CD4-positive, alpha-beta memory T cell (primary cell): ENCODE results near the gene GRM5. TPM values are rescaled to one million over a fixed set of nuclear protein-coding genes. Genes with fewer than 3 reads are reported as not detected.

Experiments used
- CTCF ChIA-PET: fragments of 350-600 bp; sonication (Branson Sonifier 250); formaldehyde crosslinking; loops from one replicate; lab custom pipeline; 2021; ENCODE audit warnings: inconsistent platforms; ENCODE audit not compliant: partially characterized antibody; lab: Charles Lee
- POLR2A ChIA-PET: fragments of 350-600 bp; sonication (Branson Sonifier 250); formaldehyde crosslinking; loops from one replicate; lab custom pipeline; 2021; ENCODE audit not compliant: partially characterized antibody; lab: Charles Lee
- DNase-seq, 5 donors: peaks; one replicate each; pipeline versions ENCODE4 v3.0.0 to v3.0.0-alpha.2; 2020 to 2022; ENCODE audit warnings: mixed read lengths in 1 of 5
- H3K27ac ChIP-seq: one replicate; pipeline ENCODE4 v1.7.0; 2013; ENCODE audit warnings: low read depth, low read length
- H3K27me3 ChIP-seq: 2 replicates; pipeline ENCODE4 v1.7.0; 2013; ENCODE audit warnings: mild to moderate bottlenecking, low read length, moderate library complexity; ENCODE audit not compliant: insufficient read depth
- H3K36me3 ChIP-seq: 2 replicates; pipeline ENCODE4 v1.7.0; 2013; ENCODE audit warnings: mild to moderate bottlenecking, low read length, moderate library complexity; ENCODE audit not compliant: insufficient read depth
- H3K4me1 ChIP-seq: 2 replicates; pipeline ENCODE4 v1.7.0; 2013; ENCODE audit warnings: mild to moderate bottlenecking, low read length, moderate library complexity; ENCODE audit not compliant: insufficient read depth
- H3K4me3 ChIP-seq, 2 donors: one replicate each; pipeline ENCODE4 v1.7.0; 2013; ENCODE audit warnings: low read length in 2 of 2, mild to moderate bottlenecking in 1 of 2
- H3K9me3 ChIP-seq, 2 donors: one replicate each; pipeline ENCODE4 v1.7.0; 2013; ENCODE audit warnings: low read length in 2 of 2, control low read depth in 1 of 2; ENCODE audit not compliant: control insufficient read depth in 1 of 2
- H3K27ac Mint-ChIP-seq, 7 donors: one replicate each; pipeline ENCODE4 v1.8.0; 2020 to 2021; ENCODE audit warnings: mixed read lengths in 7 of 7, mild to moderate bottlenecking in 6 of 7, inconsistent platforms in 3 of 7, moderate library complexity in 3 of 7
- H3K27me3 Mint-ChIP-seq, 2 donors: one replicate each; pipeline ENCODE4 v1.8.0; 2020 to 2021; ENCODE audit warnings: mixed read lengths in 2 of 2
- H3K36me3 Mint-ChIP-seq, 2 donors: one replicate each; pipeline ENCODE4 v1.8.0; 2020 to 2021; ENCODE audit warnings: mixed read lengths in 2 of 2, inconsistent platforms in 1 of 2, mild to moderate bottlenecking in 1 of 2
- H3K4me1 Mint-ChIP-seq, 4 donors: one replicate each; pipeline ENCODE4 v1.8.0; 2020 to 2021; ENCODE audit warnings: mixed read lengths in 4 of 4, mild to moderate bottlenecking in 1 of 4
- H3K4me3 Mint-ChIP-seq, 8 donors: one replicate each; pipeline ENCODE4 v1.8.0; 2020 to 2021; ENCODE audit warnings: mixed read lengths in 8 of 8, mild to moderate bottlenecking in 7 of 8, moderate library complexity in 6 of 8, inconsistent platforms in 3 of 8
- H3K9me3 Mint-ChIP-seq, 8 donors: one replicate each; pipeline ENCODE4 v1.8.0; 2020 to 2021; ENCODE audit warnings: mixed read lengths in 8 of 8, mild to moderate bottlenecking in 5 of 8, inconsistent platforms in 3 of 8, moderate library complexity in 1 of 8
- intact Hi-C: fragments of 100-400 bp; cut with micrococcal nuclease; formaldehyde crosslinking; loops from one replicate; pipeline ENCODE4 v1.15.1; 2023
- polyA plus RNA-seq, 2 donors: library from polyadenylated mRNA; unstranded; fragments of 300-500 nt; fragmentation: Illumina TruSeq; gene quantifications; one replicate each; pipeline ENCODE4 v1.2.3, GENCODE V29; 2021
- total RNA-seq, 2 experiments: library from RNA; stranded (reverse); gene quantifications; one replicate each; pipeline ENCODE4 v1.2.3, GENCODE V29; 2021

GRM5 gene
- total and polyA plus RNA-seq, 4 experiments from 2014 or later = not detected

GRCh38 chr11:88523386-88524071 lies 542.3 kb downstream of the GRM5 start:
- Mint-ChIP-seq H3K27me3 (peaks cover 6 to 9% of the 10 kb centered on the region in 2 donors), H3K4me1 (no peaks in the 10 kb centered on the region), H3K27ac (no peak overlapping the region), H3K4me3 (no peak overlapping the region), H3K36me3 (no peaks in the 10 kb centered on the region), H3K9me3 (peaks cover 0 to 3% (median 0%) of the 10 kb centered on the region in 8 donors)
- Histone ChIP-seq H3K4me3 (no peak overlapping the region), H3K36me3 (no peaks in the 10 kb centered on the region), H3K4me1 (no peaks in the 10 kb centered on the region), H3K27ac (no peak overlapping the region), H3K9me3 (no peaks in the 10 kb centered on the region), H3K27me3 (no peaks in the 10 kb centered on the region)
- DNase-seq = no peak
- intact Hi-C loops = no loop called here
- CTCF ChIA-PET = no interaction called here
- POLR2A ChIA-PET = no interaction called here

DNA sequence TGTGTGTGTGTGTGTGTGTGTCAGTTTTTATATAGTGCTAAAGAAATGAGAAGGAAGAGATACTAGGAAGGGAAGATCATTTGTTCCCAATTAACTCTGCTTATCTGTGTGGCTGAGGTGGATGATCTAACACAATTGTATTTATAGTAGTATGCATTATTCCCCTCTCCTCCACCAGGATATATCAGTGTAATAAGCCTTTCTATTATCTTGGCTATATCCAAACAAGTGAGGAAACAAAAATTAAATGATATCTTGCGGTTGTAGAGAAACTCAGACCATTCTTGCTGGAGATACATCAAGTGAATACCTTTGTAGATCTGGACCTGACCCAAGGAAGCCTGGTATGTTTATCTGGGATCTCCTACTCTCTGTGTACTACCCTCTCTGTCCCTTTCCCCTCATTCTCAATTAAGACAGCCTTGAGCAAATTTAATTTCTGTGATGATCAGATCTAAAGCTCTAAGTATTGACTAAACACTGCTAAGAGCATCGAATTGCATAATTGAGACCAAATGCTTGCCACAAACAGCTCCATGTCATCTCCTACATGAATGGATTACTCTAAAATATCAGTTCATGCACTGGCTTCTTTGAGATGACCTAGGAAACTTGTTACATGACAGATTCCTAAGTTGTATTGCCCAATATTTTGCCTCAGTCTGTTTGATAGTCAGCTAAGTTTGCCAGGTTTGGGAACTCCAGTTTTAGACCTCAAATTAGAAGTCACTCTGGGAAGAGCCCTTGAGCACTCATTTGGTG lies 543.0 kb downstream of the GRM5 start:
- Mint-ChIP-seq H3K9me3 (peaks cover 0 to 3% (median 0%) of the 10 kb centered on the region in 8 donors), H3K27me3 (peaks cover 6 to 9% of the 10 kb centered on the region in 2 donors), H3K4me3 (no peak overlapping the region), H3K36me3 (no peaks in the 10 kb centered on the region), H3K4me1 (no peaks in the 10 kb centered on the region), H3K27ac (no peak overlapping the region)
- ChIA-PET POLR2A (no interaction called here), CTCF (interaction anchor here (0.6 kb wide), 1 partner anchor 506 kb away, joined by 3 read pairs; no protein-coding TSS in a partner anchor)
- no peaks in the 10 kb centered on the region for H3K36me3 ChIP-seq
- DNase-seq = no peak
- H3K4me1 ChIP-seq = no peaks in the 10 kb centered on the region
- no peak overlapping the region for H3K27ac ChIP-seq
- H3K9me3 ChIP-seq = no peaks in the 10 kb centered on the region
- intact Hi-C loops = no loop called here
- H3K4me3 ChIP-seq = no peak overlapping the region
- no peaks in the 10 kb centered on the region for H3K27me3 ChIP-seq

DNA sequence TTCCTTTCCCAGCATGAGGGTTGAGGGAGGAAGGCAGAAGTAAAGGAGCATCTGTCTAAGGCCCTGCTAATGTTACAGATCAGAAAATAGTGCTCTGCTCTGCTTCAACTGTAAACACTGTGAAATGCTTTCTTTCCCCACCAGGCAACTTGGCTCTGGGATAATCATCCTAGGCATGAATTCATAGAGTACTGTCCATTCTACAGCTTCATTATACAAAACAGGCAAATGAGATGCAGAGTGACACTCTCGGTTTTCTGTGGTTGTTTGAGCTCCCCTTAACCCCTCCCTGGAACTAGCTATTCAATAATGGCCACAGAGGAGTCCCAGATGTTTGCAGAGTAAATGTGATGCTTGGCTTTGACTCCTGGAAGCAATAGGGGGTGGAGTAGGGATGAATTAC lies 544.0 kb downstream of the GRM5 start:
- CTCF ChIA-PET = interaction anchor here (0.6 kb wide), 1 partner anchor 505 kb away, joined by 3 read pairs; no protein-coding TSS in a partner anchor
- intact Hi-C loops = no loop called here

GRCh38 chr11:88521399-88521798 lies 544.4 kb downstream of the GRM5 start:
- no peaks in the 10 kb centered on the region for H3K4me1 Mint-ChIP-seq
- no peaks in the 10 kb centered on the region for H3K4me1 ChIP-seq
- no peak overlapping the region for H3K4me3 Mint-ChIP-seq
- POLR2A ChIA-PET = no interaction called here
- H3K9me3 ChIP-seq = no peaks in the 10 kb centered on the region
- intact Hi-C loops = no loop called here
- no peaks in the 10 kb centered on the region for H3K36me3 Mint-ChIP-seq
- no peaks in the 10 kb centered on the region for H3K27me3 ChIP-seq
- no peaks in the 10 kb centered on the region for H3K36me3 ChIP-seq
- no peak for DNase-seq
- CTCF ChIA-PET = no interaction called here
- no peak overlapping the region for H3K4me3 ChIP-seq
- no peak overlapping the region for H3K27ac Mint-ChIP-seq
- no peak overlapping the region for H3K27ac ChIP-seq
- H3K27me3 Mint-ChIP-seq = peaks cover 1 to 7% of the 10 kb centered on the region in 2 donors
- H3K9me3 Mint-ChIP-seq = peaks cover 0 to 3% (median 0%) of the 10 kb centered on the region in 8 donors

More for the DNA sequence above, 544.0 kb downstream of the GRM5 start:
- no peaks in the 10 kb centered on the region for H3K9me3 ChIP-seq
- peaks cover 4 to 9% of the 10 kb centered on the region in 2 donors for H3K27me3 Mint-ChIP-seq
- H3K4me1 Mint-ChIP-seq = no peaks in the 10 kb centered on the region
- H3K36me3 Mint-ChIP-seq = no peaks in the 10 kb centered on the region
- no peaks in the 10 kb centered on the region for H3K27me3 ChIP-seq
- no peak overlapping the region for H3K4me3 ChIP-seq
- no peak for DNase-seq
- peaks cover 0 to 3% (median 0%) of the 10 kb centered on the region in 8 donors for H3K9me3 Mint-ChIP-seq
- no peak overlapping the region for H3K4me3 Mint-ChIP-seq
- H3K36me3 ChIP-seq = no peaks in the 10 kb centered on the region
- H3K27ac ChIP-seq = no peak overlapping the region
- no peak overlapping the region for H3K27ac Mint-ChIP-seq
- no peaks in the 10 kb centered on the region for H3K4me1 ChIP-seq
- POLR2A ChIA-PET = no interaction called here

DNA sequence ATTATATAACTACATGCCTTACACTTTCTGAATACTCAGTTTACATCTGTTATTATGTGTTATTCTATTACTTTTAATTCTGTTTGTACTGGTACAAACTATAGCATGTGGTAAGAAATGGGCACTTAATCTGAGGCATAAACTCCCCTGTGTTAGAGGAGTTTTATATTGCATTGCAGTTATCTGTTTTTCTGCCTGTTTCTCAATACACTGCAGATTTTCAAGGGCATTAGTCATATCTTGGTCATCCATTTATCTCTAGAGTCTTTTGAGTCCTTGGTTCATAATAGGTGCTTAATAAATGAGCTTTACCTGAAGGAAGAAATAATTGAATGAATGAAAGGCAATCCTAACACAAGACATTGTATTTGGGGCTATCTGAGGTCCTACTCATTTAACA lies 545.4 kb downstream of the GRM5 start:
- ChIA-PET POLR2A (no interaction called here), CTCF (no interaction called here)
- H3K9me3 Mint-ChIP-seq = peaks cover 0 to 2% (median 0%) of the 10 kb centered on the region in 8 donors
- no peak overlapping the region for H3K4me3 Mint-ChIP-seq
- no peaks in the 10 kb centered on the region for H3K4me1 Mint-ChIP-seq
- H3K36me3 ChIP-seq = no peaks in the 10 kb centered on the region
- H3K27me3 Mint-ChIP-seq = peaks cover 4 to 6% of the 10 kb centered on the region in 2 donors
- H3K36me3 Mint-ChIP-seq = no peaks in the 10 kb centered on the region
- no peaks in the 10 kb centered on the region for H3K27me3 ChIP-seq
- no peaks in the 10 kb centered on the region for H3K9me3 ChIP-seq
- H3K4me3 ChIP-seq = no peak overlapping the region
- no peaks in the 10 kb centered on the region for H3K4me1 ChIP-seq
- no peak overlapping the region for H3K27ac ChIP-seq
- no peak overlapping the region for H3K27ac Mint-ChIP-seq
- intact Hi-C loops = no loop called here
- DNase-seq = no peak

DNA sequence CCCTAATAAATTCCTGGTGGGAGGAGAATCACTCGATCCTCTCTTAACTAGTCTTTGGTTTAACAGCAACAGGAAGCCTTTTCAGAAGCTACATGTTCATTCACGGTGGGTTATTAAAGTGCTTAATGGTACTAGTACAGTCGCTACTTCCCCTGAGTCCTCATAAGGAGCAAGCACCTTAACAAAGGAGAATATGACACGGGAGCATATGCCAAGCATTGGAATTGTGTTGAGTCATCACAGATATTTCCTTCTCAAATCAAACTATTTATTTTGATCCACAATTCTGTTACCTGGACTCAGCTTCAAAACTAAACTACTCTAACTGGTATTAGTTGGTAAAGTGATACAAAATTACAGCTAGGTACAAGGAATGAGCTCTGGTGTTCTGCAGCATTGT lies 550.8 kb downstream of the GRM5 start:
- no peak for DNase-seq
- no peaks in the 10 kb centered on the region for H3K36me3 ChIP-seq
- Mint-ChIP-seq H3K27me3 (peaks cover 26 to 28% of the 10 kb centered on the region in 2 donors), H3K4me1 (peaks cover 0 to 2% (median 0%) of the 10 kb centered on the region in 4 donors), H3K36me3 (no peaks in the 10 kb centered on the region), H3K27ac (no peak overlapping the region), H3K9me3 (no peaks in the 10 kb centered on the region), H3K4me3 (no peak overlapping the region)
- no peak overlapping the region for H3K27ac ChIP-seq
- H3K4me1 ChIP-seq = no peaks in the 10 kb centered on the region
- H3K27me3 ChIP-seq = peaks cover 14% of the 10 kb centered on the region
- intact Hi-C loops = no loop called here
- no peaks in the 10 kb centered on the region for H3K9me3 ChIP-seq
- CTCF ChIA-PET = no interaction called here
- H3K4me3 ChIP-seq = no peak overlapping the region
- POLR2A ChIA-PET = no interaction called here

DNA sequence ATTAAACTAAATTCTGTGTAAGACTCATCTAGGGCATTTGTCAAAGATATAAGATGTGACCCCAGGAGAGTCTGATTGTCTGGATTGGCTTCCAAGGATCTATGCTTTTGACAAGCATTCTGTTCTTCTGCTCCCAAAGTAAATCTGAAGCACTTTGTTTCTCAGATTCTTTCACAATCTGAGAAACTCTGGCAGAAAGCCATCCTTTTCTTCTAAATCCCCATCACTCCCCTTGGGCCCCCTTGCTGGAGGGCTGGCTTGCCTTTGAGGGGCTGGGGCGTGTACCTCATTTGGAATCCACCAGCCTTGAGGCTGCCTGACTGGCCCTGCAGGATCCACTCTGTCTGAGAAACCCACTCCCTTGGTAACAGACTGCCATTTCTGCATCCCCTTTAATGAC lies 554.8 kb downstream of the GRM5 start:
- no peaks in the 10 kb centered on the region for H3K36me3 Mint-ChIP-seq
- ChIA-PET POLR2A (no interaction called here), CTCF (no interaction called here)
- DNase-seq = no peak
- Histone ChIP-seq H3K9me3 (no peaks in the 10 kb centered on the region), H3K27ac (no peak overlapping the region), H3K36me3 (no peaks in the 10 kb centered on the region), H3K4me1 (peaks cover 12% of the 10 kb centered on the region), H3K4me3 (no peak overlapping the region), H3K27me3 (peaks cover 32% of the 10 kb centered on the region)
- intact Hi-C loops = no loop called here
- peaks cover 7 to 16% (median 12%) of the 10 kb centered on the region in 4 donors for H3K4me1 Mint-ChIP-seq
- H3K4me3 Mint-ChIP-seq = no peak overlapping the region
- H3K27ac Mint-ChIP-seq = no peak overlapping the region
- peaks cover 43 to 44% of the 10 kb centered on the region in 2 donors for H3K27me3 Mint-ChIP-seq
- H3K9me3 Mint-ChIP-seq = no peaks in the 10 kb centered on the region
